NCI-H1092 (cell line): ENCODE results near the gene CALCA.
"Not testable (repeated sequence)": the region's sequence is repeated elsewhere in the genome, so short reads cannot be mapped to it uniquely, and the experiment has no call there.

Experiments
- DNase-seq: peaks from one replicate; lab custom pipeline; 2025; lab: John Stamatoyannopoulos, UW

Gene CALCA, protein sequence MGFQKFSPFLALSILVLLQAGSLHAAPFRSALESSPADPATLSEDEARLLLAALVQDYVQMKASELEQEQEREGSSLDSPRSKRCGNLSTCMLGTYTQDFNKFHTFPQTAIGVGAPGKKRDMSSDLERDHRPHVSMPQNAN

DNA sequence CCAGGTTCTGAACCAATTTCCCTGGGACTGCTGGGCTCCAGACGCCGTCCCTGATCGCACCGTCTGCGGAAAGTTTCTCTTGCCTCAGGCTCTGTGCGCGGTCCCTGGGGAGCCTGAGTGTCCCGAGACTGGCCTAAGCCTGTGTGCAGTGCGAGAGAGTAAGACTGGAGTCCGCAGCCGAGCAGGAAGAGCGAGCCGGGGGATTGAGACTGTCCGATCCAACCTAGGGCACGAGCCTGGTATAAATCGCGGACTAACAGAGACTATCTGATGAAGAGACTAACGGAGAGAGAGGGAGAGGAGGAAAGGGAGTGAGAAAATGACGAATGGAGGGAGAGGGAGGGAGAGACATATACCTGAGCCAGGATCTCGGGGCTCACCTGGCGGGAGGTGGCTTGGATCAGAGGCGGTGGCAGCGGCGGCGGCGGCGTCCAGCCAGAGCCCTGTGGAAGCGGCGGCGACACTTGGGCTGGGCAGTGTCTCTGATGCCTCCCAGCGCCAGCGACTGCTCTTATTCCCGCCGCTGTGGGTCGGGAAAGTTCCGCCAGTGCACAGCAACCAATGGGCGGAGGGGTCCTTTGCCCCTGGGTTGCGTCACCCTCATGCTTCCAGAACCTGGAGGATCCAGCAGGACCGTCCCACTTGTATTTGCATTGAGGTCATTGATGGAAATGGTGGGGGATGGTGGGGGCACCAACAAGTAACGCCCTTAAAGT lies at the start of gene CALCA:
TSS of gene CALCA (minus strand) at position 487 of the 716 bp plus-strand sequence. CDS start 1,159 bp downstream, outside the sequence.
- no peak for DNase-seq

DNA sequence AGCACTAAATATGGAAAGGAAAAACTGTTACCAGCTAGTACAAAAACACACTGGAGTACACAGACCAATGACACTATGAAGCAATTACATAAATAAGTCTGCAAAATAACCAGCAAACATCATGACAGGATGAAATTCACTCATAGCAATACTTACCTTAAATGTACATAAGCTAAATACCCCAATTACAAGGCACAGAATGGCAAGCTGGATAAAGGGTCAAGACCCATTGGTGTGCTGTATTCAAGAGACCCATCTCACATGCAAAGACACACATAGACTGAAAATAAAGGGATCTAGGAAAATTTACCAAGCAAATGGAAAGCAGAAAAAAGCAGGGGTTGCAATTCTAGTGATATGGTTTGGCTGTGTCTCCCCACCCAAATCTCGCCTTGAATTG lies 44.0 kb upstream of the CALCA start:
- no peak for DNase-seq

DNA sequence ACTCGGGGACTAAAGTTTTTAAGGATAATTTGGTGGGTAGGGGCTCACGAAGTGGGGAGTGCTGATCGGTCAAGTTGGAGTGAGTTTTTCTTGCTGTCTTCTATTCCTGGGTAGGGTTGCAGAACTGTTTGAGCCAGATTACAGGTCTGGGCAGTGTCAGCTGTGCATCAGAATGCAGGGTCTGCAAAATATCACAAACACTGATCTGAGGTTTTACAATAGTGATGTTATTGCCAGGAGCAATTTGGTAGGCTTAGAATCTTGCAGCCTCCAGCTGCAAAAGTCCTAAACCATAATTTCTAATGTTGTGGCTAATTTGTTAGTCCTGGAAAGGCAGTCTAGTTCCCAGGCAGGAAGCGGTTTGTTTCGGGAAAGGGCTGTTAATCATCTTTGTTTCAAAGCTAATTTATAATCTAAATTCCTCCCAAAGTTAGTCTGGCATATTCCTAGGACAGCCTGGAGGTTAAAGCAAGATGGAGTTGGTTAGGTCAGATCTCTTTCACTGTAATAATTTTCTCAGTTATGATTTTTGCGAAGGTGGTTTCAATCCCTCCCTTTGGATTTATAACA lies 39.7 kb upstream of the CALCA start:
- DNase-seq = no peak

DNA sequence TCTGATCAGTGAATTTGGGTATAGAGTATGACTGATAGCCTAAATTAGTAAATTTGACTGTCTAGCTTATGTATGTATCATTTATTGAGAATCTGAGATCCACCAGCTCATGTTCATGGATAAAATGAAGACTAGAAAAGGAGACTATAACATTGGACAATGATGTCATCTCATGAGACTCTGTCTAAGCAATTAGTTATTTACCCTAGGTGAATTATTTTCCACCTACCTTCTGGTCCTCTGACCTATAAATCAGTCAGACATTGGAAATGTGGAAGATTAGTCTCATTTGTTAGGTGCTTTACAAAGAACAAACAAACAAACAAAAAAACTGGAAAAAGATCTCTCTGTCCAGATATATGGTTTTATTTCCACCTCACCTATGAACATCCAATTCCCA lies 38.7 kb upstream of the CALCA start:
- no peak for DNase-seq

DNA sequence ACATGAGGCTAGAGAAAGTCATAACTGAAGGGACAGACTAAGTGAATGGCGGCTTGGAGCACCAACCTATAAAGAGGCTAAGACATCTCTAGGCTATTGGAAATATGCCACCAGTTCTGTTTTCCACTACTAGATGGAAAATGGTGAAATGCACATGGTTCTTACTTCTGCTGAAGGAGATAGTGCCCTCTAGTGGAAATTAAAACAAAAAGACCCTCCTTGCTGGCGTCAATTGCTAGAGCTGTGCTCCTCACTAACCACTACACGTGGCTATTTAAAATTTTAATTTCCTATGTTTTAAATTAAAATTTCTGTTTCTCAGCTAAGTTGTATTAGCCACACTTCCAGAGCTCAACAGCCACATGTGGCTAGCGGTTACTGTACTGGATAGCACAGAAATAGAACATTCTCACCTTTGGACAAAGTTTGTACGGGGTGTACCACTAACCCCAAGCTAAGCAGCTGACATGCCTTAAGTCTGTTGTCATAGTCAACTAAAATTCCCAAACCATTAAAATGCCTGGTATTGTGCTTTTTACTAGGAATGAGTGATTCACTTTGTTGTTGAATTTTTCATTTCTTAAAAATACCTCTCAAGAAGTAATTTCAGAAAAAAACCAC lies 34.1 kb upstream of the CALCA start:
- DNase-seq = peak; percentile 44

DNA sequence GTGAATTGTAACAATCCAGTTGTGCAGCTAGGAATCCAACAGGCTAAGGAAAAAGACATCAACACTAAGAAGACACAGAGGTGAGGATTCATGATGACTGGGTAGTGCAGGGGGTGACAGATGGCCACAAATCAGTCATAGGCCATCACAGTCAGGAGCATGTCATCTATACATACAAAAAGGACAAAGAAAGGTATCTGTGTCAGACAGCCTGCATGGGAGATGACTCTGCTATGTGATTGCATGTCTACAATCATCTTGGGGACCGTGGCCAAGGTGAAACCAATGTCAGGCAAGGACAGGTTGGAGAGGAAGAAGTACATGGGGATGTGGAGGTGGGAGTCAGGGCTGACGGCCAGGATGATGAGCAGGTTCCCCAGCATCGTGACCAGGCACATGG lies 16.0 kb upstream of the CALCA start:
- DNase-seq = not testable (repeated sequence)

DNA sequence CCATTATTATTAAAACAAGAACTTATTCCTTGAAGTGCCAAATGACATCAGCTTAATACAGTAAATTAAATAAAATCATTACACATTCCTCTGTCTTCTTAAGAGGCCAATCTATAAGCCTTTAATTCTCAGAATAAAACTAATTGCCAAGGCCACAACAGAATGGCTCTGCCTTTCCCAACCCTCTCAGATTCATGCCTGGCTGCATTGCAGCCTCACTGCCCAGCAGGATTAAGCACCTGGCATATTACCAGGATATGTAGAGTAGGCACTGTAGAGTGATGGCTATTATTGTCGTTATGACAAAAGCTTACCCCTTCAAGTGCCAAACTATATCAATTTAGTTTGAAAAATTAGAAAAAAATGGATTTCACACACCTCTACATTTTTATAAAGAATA lies 9.4 kb upstream of the CALCA start:
- no peak for DNase-seq

DNA sequence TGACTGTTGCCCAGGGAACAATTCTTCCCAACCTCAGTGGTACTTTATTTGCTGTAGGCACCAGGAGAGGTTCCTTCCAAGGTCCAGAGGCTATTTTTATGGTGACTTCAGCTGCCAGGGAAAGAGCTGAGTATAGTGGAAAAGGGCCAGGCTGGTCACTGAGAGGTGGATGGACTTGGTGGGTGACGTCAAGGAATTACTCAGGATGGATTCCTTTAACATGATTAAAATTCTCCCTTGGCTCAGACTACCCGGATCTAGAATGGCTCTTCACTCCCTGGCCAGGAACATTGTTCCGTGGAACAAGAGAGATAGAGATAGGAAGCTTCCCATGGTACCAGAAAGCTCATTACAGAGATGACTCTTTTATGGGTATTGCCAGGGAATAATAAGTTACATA lies 8.7 kb upstream of the CALCA start:
- no peak for DNase-seq

DNA sequence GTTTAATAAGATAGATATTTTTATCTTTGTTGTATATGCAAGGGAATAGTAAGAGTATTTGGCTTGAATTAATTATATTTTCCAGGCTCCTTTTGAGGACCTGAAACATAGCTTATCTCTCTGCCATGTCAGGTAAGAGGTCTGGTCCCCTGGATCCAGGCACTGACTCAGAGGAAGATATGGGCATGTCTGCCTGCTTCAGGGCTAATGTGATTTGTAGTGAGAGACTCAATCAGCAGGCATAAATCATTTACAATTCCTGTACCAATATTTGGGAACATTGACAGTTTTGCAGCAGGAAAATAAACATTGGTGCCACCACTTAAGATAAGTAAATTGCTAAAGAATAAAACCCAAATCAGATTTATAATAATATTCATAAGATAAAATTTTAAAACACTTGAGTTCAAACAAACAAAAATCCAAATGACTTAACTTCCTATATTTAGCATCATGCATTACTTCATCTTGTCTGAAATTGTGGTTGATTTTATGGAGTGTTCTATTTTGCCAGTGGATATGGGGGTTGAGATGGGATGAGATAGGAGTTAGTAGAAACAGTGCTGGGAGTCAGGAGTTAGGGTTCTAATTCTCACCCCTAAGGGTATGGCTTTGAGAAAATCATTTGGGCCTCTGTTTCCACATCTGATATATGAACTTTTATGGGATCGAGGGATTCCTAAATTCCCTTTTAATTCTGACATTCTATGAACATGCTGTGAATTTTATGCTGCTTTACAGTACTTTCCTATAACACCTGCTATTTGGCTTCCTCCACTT lies 5.1 kb upstream of the CALCA start:
- DNase-seq = no peak

DNA sequence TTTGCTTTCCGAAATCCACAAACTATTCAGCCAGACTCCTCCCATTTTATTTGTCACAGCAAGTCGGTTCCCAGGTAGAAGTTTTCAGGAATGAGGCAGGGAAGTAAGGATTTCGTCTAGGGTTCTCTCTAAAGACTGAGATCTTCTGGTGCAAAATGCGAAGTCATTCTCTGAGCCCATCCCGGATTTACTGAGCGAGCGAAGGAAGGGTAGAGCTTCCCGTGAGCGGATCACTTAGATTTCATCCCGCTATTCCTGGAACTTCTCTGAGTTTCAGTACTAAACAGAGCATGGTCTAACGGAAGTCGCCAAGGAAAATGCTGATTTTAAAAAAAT lies 3.1 kb upstream of the CALCA start:
- DNase-seq = no peak

DNA sequence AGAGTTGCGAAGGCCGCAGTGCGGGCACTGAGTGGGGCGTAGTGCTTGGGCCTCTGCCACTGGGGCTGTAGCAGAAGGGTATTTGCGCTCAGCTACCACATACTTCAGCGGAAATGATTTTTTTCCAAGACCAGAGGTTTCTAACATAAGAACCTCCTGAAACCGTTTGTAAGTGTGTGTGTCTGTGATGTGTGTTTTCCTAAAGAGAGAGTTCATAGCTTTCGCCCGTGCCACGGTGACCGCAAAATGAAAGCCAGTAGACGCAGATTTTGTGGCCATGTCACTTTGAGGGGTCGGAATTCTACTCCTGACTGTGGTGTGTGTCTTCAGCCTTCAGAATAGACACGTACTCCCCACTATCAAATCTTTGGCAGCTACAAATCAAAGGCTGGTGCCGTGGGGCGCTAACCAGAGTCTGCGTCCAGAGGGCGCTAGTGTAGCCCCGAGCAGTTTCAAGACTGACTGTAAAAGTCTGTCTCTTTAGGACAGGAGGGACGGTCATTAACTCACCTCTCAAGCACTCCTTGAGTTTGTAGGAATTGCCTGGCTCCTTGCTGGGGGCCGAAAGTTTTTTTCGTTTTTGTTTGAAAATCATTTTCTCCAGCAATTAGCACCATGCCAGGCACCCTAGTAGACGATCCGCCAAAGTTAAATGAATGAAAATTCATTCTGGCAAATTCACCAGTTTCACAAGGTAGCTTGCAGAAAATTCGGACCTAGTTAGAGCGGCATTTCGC lies 2.5 kb upstream of the CALCA start:
- DNase-seq = no peak

DNA sequence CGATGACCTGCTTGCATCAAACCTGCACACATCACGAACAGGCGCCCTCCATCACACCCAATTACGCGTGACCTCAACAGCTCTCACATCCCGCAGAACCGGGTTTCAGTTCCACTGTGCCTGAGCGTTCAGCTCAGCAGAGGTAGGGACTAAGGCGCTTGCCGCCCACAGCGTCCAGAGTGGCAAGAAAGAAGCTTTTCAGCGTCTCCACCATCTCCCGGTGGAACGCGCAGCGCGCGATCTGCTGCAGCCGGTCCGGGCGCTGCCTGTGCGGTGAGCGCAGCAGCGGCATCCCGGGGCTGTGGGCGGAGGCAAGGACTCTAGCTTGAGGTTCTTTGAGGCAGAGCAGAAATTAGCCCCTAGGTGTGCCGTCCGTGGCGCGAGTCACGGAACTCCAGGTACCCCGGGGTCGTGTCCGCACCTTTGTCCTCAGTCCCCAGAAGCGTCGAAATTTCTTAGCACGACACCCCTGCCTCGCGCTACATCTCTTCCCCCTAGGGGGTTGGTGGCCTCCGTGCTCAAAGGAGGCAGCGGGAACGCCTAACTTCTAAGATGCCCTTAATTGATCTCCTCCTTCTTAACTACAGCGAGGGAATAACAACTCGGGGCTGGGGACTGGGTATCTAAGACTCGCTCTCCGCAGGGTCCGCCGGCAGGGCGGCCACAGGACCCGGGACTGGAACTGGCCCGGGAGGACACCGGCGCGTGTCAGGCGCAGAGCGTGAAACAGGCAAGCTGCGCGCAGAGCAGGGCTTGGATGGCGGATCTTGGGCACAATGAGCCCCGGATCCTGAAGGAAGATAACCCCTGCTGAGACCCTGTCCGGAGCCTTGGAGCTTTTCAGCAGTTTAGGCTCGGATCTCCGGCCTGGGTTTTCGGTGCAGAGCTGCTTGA lies 1.7 kb upstream of the CALCA start:
- no peak for DNase-seq

DNA sequence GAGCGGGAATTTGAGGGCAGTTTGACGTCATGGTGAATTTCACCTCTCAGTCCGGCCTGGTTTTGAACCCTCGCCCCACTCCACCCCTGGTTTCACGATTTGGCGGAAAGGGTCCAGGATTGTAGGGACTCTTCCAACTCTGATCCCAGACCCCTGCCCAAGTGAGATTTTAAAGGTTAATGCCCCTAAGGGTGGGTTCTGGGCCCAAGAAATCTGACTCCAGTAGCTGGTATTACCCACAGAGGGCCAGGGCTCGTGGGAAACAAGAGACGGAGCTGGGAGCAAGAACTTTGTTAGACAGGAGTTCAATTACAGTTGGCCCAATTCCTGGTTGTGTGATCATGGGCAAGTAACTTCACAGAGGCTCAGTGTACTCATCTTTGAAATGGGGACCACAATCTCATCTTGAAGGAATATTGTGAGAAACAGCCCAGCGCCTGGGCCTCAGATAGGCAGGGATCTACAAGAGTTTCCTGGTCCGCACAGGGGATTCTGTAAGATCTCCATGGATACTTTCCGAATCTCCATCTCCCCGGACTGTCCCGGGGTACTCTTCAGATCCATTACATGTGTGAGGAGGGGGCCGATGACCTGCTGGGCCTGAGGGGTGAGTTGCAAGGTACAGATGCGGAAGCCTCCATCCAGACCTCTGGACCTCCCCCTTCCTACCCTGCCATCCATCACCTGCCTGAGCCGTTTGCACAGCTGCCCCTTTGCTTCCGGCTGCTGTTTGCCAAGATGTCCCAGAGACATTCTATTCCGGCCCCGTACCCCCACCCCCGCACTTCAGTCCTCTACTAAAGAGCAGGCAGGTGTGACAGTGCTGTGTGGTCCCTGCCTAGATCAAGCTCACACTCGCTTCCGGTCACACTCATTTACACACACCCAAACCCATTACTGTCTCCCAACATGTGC lies 687 bp upstream of the CALCA start:
- DNase-seq = peak; percentile 78

DNA sequence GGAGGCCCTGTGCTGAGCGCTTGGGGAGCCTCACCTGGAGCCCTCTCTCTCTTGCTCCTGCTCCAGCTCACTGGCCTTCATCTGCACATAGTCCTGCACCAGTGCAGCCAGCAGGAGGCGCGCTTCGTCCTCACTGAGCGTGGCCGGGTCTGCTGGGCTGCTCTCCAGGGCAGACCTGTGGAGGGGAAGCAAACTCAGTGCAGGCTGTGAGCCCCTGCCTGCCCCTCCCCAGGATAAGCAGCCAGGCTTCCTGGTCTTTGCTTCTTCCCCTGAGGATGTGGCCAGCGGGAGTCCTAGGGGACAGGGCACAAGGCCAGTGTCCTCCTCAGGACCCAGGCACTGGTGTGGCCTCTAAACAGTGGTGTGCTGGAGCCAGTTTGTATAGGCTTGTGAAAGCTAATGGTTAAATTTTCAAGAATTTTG lies 2.2 kb downstream of the CALCA start:
- DNase-seq = no peak

DNA sequence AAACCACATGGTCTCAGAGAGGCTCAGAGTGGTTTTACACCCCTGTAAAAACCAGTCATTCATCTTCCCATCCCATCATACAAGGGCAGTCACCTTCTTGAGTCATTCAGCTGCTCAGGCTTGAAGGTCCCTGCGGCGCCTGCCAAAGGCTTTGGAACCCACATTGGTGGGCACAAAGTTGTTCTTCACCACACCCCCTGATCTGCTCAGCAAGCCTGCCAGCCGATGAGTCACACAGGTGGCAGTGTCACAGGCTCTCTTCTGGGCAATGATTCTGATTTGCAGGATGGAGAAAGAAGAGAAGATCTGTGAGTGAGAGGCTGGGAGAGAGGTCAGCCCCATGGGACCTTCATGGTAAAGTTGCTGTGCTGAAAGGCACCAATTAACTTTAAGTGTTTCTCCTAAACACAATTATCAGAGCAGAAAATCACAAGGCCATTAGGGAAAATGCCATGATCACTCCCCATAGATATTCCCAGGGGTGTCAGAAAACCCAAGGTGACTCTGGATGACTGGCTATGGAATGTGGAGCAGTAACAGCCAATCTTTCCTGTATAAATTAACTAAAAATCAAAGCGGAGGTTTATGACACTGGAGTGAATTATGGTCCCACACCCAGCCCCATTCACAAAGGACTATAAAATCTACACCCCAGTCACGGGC lies 4.4 kb downstream of the CALCA start:
- DNase-seq = no peak

DNA sequence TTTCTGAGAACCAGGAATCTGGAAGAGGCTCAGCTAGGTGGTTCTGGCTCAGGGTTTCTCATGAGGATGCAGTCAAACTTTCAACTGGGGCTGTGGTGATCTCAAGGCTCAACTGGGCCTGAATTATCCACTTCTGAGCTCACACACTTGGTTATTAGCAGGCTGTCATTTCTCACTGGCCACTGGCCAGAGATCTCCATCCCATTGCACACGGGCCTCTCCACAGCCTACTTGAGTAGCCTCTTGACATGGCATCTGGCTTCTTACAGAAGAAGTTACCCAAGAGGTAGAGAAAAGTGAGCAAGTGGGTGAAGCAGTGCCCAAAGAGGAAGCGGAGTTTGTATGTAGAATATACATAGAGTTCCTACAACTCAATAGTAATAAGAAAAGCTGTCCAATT lies 16.0 kb downstream of the CALCA start:
- DNase-seq = no peak

DNA sequence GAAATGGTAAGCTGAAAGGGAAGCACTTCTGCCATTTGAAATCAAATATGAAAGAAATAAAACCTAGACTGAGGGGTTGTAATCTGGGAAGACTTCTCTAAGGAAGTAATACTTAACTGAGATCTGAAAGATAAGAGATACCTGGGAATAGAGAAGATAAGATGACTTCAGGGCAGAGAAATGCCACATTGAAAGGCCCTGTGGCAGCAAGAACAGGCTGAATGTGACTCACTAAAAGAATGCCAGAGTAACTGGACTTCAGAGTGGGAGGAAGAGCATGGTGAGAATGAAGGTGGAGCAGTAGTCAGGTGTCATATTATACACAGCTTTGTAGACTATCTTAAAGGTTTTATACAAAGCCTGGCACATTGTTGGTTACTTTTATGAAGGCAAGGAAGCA lies 17.6 kb downstream of the CALCA start:
- no peak for DNase-seq

DNA sequence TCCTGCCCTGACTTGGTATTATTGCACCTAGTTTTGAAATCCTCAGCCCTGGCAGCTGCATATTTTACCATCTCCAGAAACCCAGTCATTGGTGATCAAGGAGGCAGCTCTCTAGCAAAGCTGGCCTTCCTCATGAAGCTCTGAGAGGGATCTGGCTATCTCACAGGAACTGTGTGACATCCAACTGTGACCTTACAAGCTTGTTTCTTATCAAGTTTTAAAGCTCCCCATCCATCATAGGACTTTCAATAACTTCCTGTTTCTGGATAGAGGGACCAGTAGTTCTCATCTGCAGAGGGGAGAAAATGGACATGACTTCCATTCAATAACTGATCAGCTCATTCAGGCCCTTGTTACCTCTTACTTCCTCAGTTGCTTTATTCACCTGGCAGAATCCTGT lies 18.2 kb downstream of the CALCA start:
- no peak for DNase-seq

DNA sequence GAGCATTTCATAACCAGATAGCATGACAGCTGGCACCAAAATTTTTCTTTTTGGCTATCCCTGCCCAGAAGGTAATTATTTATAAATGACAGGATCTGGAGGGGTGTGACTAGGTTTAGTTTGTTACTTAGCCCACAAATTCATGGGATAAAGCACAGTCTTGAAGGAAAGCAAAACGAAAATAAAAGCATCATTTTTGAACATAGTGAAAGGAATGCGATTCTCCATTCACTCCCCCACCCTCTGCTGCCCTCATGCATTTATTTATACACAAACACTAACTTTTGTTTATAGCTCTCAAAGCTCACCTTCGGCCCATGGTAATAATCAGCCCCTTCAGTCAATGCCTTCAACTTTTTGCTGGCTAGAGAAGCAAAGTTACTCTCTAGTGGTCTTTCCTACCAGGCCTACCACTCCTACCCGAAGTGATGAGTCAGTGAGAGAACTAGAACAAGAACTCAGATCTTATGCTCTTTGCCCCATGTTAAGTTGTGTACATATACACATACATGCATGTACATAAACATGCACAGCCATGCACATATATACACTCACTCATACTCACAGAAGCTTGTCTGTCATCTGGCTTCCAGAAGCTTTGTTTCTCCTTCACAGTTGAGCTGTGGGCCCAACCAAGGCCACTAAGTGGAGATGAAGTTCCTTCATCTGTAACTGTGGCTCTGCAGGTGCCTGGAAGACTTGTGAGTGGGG lies 22.6 kb downstream of the CALCA start:
- DNase-seq = no peak
